Loucy (cell line): ENCODE measurements around the gene PARP3.

Source experiments
- EZH2phosphoT487 ChIP-seq: fragments of 200-600 bp; IDR thresholded peaks from 2 replicates; pipeline ENCODE4 v1.6.1; 2018; ENCODE audit warnings: antibody characterized with exemption, mild to moderate bottlenecking, moderate library complexity, borderline replicate concordance
- TF ChIP-seq, protein P1 (sequence below): fragments of 200-600 bp; sonication (generic); conservative IDR thresholded peaks from 2 replicates; pipeline ENCODE4 v1.5.1; 2014; ENCODE audit warnings: mild to moderate bottlenecking, antibody characterized with exemption, low read length

DNA sequence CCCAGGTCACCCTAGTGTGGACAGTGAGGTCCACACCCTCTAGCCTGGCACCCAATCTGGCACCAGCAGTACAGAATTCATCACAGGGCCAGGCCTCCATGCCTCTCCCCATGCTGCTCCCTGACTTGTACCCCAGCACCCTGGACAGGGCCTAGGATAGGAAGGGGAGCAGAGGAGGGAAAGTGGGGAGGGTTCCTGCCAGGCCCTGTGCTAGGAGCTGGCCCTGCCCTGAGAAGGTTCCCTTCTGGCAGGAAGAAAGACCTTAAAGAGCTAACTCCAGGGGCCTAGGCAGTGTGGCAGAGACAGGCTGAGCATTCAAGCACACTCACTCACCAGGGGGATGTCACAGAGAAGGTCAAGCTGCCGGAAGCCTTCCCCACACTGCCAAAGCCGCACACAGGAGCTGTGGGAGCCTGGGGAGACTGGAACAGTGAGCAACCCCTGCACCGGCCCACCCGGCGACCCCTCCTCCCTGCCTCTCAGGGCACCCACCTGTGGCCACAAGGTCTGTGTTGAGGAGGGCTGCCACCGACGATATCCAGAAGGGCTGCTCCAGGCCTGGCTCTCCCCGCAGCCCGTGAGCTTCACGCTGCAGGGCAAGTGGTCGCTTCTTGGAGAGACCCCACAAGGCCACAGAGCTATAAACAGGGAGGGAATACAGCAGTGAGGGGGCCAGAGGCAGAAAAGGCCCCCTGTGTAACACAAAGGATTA, 7.9 kb upstream of the PARP3 start:
- TF ChIP-seq, protein P1, sequence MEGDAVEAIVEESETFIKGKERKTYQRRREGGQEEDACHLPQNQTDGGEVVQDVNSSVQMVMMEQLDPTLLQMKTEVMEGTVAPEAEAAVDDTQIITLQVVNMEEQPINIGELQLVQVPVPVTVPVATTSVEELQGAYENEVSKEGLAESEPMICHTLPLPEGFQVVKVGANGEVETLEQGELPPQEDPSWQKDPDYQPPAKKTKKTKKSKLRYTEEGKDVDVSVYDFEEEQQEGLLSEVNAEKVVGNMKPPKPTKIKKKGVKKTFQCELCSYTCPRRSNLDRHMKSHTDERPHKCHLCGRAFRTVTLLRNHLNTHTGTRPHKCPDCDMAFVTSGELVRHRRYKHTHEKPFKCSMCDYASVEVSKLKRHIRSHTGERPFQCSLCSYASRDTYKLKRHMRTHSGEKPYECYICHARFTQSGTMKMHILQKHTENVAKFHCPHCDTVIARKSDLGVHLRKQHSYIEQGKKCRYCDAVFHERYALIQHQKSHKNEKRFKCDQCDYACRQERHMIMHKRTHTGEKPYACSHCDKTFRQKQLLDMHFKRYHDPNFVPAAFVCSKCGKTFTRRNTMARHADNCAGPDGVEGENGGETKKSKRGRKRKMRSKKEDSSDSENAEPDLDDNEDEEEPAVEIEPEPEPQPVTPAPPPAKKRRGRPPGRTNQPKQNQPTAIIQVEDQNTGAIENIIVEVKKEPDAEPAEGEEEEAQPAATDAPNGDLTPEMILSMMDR = no peak
- no peak for TF ChIP-seq EZH2phosphoT487
